DND-41 (cell line): ENCODE measurements around the gene EFCAB13.

ENCODE experiments used
- CTCF ChIP-seq: IDR thresholded peaks from 2 replicates; pipeline ENCODE4 v1.5.1; 2012; ENCODE audit warnings: borderline replicate concordance, low read length, moderate library complexity, mild to moderate bottlenecking; ENCODE audit not compliant: poor library complexity, severe bottlenecking; ENCODE audit errors: extremely low read depth
- EZH2 ChIP-seq: IDR thresholded peaks from 3 replicates; pipeline ENCODE4 v1.6.1; 2012; ENCODE audit warnings: borderline replicate concordance, low read depth, mild to moderate bottlenecking, moderate library complexity, low read length, inconsistent platforms; ENCODE audit not compliant: severe bottlenecking

DNA sequence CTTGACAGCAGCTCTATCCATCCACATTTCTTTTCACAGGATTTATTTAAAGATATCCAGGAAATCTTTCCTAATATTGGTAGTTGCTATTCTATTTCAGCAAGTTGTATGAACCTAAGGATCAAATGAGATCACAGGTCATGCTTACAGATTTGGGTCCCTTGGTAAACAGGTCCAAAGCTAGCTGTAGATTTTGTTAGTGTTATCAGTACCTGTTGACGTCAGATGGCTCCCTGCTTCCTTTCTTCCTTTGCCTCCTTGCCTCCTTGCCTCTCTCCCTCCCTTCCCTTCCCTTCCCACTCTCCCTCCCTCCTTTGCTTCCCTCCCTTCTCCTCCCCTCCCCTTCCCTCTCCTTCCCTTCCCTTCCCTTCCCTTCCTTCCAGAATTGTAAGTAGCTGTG, 76.6 kb downstream of the EFCAB13 start:
- TF ChIP-seq CTCF (no peak), EZH2 (no peak)
